ENCODE measurements around the gene BPNT1. TPM values are rescaled to one million over a fixed set of nuclear protein-coding genes. Genes with fewer than 3 reads are reported as not detected.

The BPNT1 gene
- total and polyA plus RNA-seq, 2 of the 8 experiments (the other 6 are each of a cell fraction or from before 2014, with no cell fraction given) = 13.2 to 16.3 TPM

DNA sequence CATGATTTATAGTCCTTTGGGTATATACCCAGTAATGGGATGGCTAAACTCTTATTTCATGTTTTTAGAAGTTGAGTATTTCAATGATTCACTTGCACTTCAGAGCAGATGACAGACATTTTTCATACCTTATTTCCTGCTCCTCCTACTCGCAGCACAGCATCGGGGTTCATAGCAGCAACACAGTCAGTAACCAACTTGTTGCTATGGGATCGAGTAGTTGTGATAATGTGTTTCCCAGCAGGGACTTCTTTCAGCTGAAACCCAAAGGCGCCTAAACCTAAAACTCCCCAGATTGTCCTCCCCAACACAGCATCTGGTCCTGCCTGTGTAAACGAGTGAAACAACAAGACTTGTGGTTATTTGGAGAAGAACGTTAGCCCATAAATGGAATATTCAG, 27.0 kb downstream of the BPNT1 start (continued):
- TF ChIP-seq, protein P1, sequence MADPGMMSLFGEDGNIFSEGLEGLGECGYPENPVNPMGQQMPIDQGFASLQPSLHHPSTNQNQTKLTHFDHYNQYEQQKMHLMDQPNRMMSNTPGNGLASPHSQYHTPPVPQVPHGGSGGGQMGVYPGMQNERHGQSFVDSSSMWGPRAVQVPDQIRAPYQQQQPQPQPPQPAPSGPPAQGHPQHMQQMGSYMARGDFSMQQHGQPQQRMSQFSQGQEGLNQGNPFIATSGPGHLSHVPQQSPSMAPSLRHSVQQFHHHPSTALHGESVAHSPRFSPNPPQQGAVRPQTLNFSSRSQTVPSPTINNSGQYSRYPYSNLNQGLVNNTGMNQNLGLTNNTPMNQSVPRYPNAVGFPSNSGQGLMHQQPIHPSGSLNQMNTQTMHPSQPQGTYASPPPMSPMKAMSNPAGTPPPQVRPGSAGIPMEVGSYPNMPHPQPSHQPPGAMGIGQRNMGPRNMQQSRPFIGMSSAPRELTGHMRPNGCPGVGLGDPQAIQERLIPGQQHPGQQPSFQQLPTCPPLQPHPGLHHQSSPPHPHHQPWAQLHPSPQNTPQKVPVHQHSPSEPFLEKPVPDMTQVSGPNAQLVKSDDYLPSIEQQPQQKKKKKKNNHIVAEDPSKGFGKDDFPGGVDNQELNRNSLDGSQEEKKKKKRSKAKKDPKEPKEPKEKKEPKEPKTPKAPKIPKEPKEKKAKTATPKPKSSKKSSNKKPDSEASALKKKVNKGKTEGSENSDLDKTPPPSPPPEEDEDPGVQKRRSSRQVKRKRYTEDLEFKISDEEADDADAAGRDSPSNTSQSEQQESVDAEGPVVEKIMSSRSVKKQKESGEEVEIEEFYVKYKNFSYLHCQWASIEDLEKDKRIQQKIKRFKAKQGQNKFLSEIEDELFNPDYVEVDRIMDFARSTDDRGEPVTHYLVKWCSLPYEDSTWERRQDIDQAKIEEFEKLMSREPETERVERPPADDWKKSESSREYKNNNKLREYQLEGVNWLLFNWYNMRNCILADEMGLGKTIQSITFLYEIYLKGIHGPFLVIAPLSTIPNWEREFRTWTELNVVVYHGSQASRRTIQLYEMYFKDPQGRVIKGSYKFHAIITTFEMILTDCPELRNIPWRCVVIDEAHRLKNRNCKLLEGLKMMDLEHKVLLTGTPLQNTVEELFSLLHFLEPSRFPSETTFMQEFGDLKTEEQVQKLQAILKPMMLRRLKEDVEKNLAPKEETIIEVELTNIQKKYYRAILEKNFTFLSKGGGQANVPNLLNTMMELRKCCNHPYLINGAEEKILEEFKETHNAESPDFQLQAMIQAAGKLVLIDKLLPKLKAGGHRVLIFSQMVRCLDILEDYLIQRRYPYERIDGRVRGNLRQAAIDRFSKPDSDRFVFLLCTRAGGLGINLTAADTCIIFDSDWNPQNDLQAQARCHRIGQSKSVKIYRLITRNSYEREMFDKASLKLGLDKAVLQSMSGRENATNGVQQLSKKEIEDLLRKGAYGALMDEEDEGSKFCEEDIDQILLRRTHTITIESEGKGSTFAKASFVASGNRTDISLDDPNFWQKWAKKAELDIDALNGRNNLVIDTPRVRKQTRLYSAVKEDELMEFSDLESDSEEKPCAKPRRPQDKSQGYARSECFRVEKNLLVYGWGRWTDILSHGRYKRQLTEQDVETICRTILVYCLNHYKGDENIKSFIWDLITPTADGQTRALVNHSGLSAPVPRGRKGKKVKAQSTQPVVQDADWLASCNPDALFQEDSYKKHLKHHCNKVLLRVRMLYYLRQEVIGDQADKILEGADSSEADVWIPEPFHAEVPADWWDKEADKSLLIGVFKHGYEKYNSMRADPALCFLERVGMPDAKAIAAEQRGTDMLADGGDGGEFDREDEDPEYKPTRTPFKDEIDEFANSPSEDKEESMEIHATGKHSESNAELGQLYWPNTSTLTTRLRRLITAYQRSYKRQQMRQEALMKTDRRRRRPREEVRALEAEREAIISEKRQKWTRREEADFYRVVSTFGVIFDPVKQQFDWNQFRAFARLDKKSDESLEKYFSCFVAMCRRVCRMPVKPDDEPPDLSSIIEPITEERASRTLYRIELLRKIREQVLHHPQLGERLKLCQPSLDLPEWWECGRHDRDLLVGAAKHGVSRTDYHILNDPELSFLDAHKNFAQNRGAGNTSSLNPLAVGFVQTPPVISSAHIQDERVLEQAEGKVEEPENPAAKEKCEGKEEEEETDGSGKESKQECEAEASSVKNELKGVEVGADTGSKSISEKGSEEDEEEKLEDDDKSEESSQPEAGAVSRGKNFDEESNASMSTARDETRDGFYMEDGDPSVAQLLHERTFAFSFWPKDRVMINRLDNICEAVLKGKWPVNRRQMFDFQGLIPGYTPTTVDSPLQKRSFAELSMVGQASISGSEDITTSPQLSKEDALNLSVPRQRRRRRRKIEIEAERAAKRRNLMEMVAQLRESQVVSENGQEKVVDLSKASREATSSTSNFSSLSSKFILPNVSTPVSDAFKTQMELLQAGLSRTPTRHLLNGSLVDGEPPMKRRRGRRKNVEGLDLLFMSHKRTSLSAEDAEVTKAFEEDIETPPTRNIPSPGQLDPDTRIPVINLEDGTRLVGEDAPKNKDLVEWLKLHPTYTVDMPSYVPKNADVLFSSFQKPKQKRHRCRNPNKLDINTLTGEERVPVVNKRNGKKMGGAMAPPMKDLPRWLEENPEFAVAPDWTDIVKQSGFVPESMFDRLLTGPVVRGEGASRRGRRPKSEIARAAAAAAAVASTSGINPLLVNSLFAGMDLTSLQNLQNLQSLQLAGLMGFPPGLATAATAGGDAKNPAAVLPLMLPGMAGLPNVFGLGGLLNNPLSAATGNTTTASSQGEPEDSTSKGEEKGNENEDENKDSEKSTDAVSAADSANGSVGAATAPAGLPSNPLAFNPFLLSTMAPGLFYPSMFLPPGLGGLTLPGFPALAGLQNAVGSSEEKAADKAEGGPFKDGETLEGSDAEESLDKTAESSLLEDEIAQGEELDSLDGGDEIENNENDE (IDR thresholded peaks at IDR 0.05; ENCODE audit: insufficient replicate concordance, low read length) = no peak
- no peak for TF ChIP-seq EGR1 (IDR thresholded peaks at IDR 0.05; ENCODE audit: borderline replicate concordance, low read depth, low read length)
- TF ChIP-seq MAFK (IDR thresholded peaks at IDR 0.05; ENCODE audit: low read depth, low read length) = no peak
- TF ChIP-seq ASH2L (IDR thresholded peaks at IDR 0.05; ENCODE audit: low read length) = no peak
- TF ChIP-seq CHD2 (IDR thresholded peaks at IDR 0.05; ENCODE audit: low read length) = no peak
- no peak for TF ChIP-seq RFX5 (IDR thresholded peaks at IDR 0.05; ENCODE audit: borderline replicate concordance, low read depth, low read length)
- TF ChIP-seq SAP30 (IDR thresholded peaks at IDR 0.05; ENCODE audit: insufficient read depth, insufficient replicate concordance, low read length) = no peak
- TF ChIP-seq, protein P2, sequence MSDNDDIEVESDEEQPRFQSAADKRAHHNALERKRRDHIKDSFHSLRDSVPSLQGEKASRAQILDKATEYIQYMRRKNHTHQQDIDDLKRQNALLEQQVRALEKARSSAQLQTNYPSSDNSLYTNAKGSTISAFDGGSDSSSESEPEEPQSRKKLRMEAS (IDR thresholded peaks at IDR 0.05) = no peak
- TF ChIP-seq ZNF274 (IDR thresholded peaks at IDR 0.05; ENCODE audit: borderline replicate concordance, extremely low read depth, low read length) = no peak
- no peak for TF ChIP-seq TCF12 (IDR thresholded peaks at IDR 0.05; ENCODE audit: low read depth, low read length)
- no peak for TF ChIP-seq CREB1 (IDR thresholded peaks at IDR 0.05)
